WTC11 (cell line): ENCODE measurements around the gene ZFHX3. TPM values are rescaled to one million over a fixed set of nuclear protein-coding genes. Genes with fewer than 3 reads are reported as not detected.

Source experiments
- ATAC-seq: fragments of 200-7000 bp; cut with Tn5 transposase; 2 replicates; pipeline ENCODE4 v1.10.0; 2021; ENCODE audit warnings: mild to moderate bottlenecking, moderate library complexity
- CTCF ChIA-PET: fragments of 300-600 bp; sonication (Branson Sonifier 250); formaldehyde crosslinking; loops from one replicate; lab custom pipeline; 2021; ENCODE audit warnings: antibody characterized with exemption; lab: Charles Lee
- POLR2A ChIA-PET: fragments of 350-600 bp; sonication (Branson Sonifier 250); formaldehyde crosslinking; loops from one replicate; lab custom pipeline; 2021; ENCODE audit warnings: antibody characterized with exemption; lab: Charles Lee
- DNase-seq: peaks from one replicate; pipeline ENCODE4 v3.0.0; 2021; ENCODE audit warnings: low spot score
- H3K27ac Mint-ChIP-seq: 2 replicates; pipeline ENCODE4 v1.8.0; 2021; ENCODE audit warnings: mixed read lengths
- H3K27me3 Mint-ChIP-seq: 2 replicates; pipeline ENCODE4 v1.8.0; 2021; ENCODE audit warnings: low read depth, mild to moderate bottlenecking, moderate library complexity, mixed read lengths
- H3K36me3 Mint-ChIP-seq: 2 replicates; pipeline ENCODE4 v1.8.0; 2021; ENCODE audit warnings: mixed read lengths
- H3K4me1 Mint-ChIP-seq: 2 replicates; pipeline ENCODE4 v1.8.0; 2022; ENCODE audit warnings: mixed read lengths
- H3K4me3 Mint-ChIP-seq: 2 replicates; pipeline ENCODE4 v1.8.0; 2021; ENCODE audit warnings: mild to moderate bottlenecking, moderate library complexity, mixed read lengths
- H3K9me3 Mint-ChIP-seq: 2 replicates; pipeline ENCODE4 v1.8.0; 2021; ENCODE audit warnings: mixed read lengths
- AR ChIP-seq: fragments of 250-450 bp; sonication (Bioruptor Pico); IDR thresholded peaks from 2 replicates; pipeline ENCODE4 v1.9.0; 2021; ENCODE audit warnings: mild to moderate bottlenecking
- GABPB1 ChIP-seq: sonication (generic); formaldehyde crosslinking; IDR thresholded peaks from 2 replicates; pipeline ENCODE4 v1.8.1; 2023; ENCODE audit warnings: mild to moderate bottlenecking, missing genetic modification reagents
- GRHL2 ChIP-seq: fragments of 250-450 bp; sonication (Bioruptor Pico); IDR thresholded peaks from 2 replicates; pipeline ENCODE4 v1.8.0; 2022; ENCODE audit warnings: mild to moderate bottlenecking, moderate library complexity; ENCODE audit not compliant: insufficient replicate concordance, severe bottlenecking
- MAX ChIP-seq: sonication (generic); formaldehyde crosslinking; IDR thresholded peaks from 2 replicates; pipeline ENCODE4 v1.8.0; 2022; ENCODE audit warnings: mild to moderate bottlenecking, missing genetic modification reagents
- OVOL2 ChIP-seq: fragments of 250-450 bp; sonication (Bioruptor Pico); IDR thresholded peaks from 2 replicates; pipeline ENCODE4 v1.9.0; 2021; ENCODE audit warnings: mild to moderate bottlenecking, borderline replicate concordance
- PREB ChIP-seq: sonication (generic); formaldehyde crosslinking; IDR thresholded peaks from 2 replicates; pipeline ENCODE4 v1.8.1; 2022; ENCODE audit warnings: mild to moderate bottlenecking, missing genetic modification reagents, moderate library complexity, borderline replicate concordance
- PRRX2 ChIP-seq: fragments of 250-450 bp; sonication (Bioruptor Pico); IDR thresholded peaks from 2 replicates; pipeline ENCODE4 v1.8.0; 2021; ENCODE audit warnings: mild to moderate bottlenecking
- ZNF263 ChIP-seq: sonication (generic); formaldehyde crosslinking; IDR thresholded peaks from 2 replicates; pipeline ENCODE4 v1.8.1; 2022; ENCODE audit warnings: low read depth, mild to moderate bottlenecking, moderate library complexity, missing genetic modification reagents
- ZNF281 ChIP-seq: sonication (generic); formaldehyde crosslinking; IDR thresholded peaks from 2 replicates; pipeline ENCODE4 v1.8.0; 2023; ENCODE audit warnings: mild to moderate bottlenecking, missing genetic modification reagents
- ZNF416 ChIP-seq: fragments of 250-450 bp; sonication (Bioruptor Pico); IDR thresholded peaks from 2 replicates; pipeline ENCODE4 v1.9.0; 2021; ENCODE audit warnings: mild to moderate bottlenecking, inconsistent platforms
- ZNF671 ChIP-seq: fragments of 250-450 bp; sonication (Bioruptor Pico); IDR thresholded peaks from 2 replicates; pipeline ENCODE4 v1.8.0; 2021; ENCODE audit warnings: mild to moderate bottlenecking
- ZSCAN18 ChIP-seq: fragments of 250-450 bp; sonication (Bioruptor Pico); IDR thresholded peaks from 2 replicates; pipeline ENCODE4 v2.1.2; 2022; ENCODE audit warnings: mild to moderate bottlenecking, moderate library complexity
- total RNA-seq: library from RNA; stranded (reverse); gene quantifications from 3 replicates; pipeline ENCODE4 v1.2.3, GENCODE V29; 2021
- TF ChIP-seq, protein P1 (sequence below): sonication (generic); formaldehyde crosslinking; IDR thresholded peaks from 2 replicates; pipeline ENCODE4 v1.8.0; 2023; ENCODE audit warnings: missing genetic modification reagents
- TF ChIP-seq, protein P2 (sequence below): sonication (generic); formaldehyde crosslinking; IDR thresholded peaks from 2 replicates; pipeline ENCODE4 v1.8.0; 2022; ENCODE audit warnings: mild to moderate bottlenecking, missing genetic modification reagents
- TF ChIP-seq, protein P3 (sequence below): sonication (generic); formaldehyde crosslinking; IDR thresholded peaks from 2 replicates; pipeline ENCODE4 v1.8.1; 2023; ENCODE audit warnings: mild to moderate bottlenecking, missing genetic modification reagents, moderate library complexity

Gene ZFHX3
- total RNA-seq, 1 experiment from 2014 or later: 5.7 TPM

- no peaks in the 10 kb centered on the region for H3K9me3 Mint-ChIP-seq
- no peak for ATAC-seq
- no peak for TF ChIP-seq GRHL2
- no peak for TF ChIP-seq AR (CRISPR knock-in tag)
- no peak for TF ChIP-seq PRRX2 (CRISPR knock-in tag)
- no peak for TF ChIP-seq MAX (CRISPR knock-in tag)
- no peak for TF ChIP-seq PREB (CRISPR knock-in tag)
- TF ChIP-seq, protein P1, sequence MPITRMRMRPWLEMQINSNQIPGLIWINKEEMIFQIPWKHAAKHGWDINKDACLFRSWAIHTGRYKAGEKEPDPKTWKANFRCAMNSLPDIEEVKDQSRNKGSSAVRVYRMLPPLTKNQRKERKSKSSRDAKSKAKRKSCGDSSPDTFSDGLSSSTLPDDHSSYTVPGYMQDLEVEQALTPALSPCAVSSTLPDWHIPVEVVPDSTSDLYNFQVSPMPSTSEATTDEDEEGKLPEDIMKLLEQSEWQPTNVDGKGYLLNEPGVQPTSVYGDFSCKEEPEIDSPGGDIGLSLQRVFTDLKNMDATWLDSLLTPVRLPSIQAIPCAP: no peak
- TF ChIP-seq ZNF281 (CRISPR knock-in tag): no peak
- TF ChIP-seq GABPB1 (CRISPR knock-in tag): no peak
- TF ChIP-seq ZNF416 (CRISPR knock-in tag): no peak
- TF ChIP-seq, protein P2, sequence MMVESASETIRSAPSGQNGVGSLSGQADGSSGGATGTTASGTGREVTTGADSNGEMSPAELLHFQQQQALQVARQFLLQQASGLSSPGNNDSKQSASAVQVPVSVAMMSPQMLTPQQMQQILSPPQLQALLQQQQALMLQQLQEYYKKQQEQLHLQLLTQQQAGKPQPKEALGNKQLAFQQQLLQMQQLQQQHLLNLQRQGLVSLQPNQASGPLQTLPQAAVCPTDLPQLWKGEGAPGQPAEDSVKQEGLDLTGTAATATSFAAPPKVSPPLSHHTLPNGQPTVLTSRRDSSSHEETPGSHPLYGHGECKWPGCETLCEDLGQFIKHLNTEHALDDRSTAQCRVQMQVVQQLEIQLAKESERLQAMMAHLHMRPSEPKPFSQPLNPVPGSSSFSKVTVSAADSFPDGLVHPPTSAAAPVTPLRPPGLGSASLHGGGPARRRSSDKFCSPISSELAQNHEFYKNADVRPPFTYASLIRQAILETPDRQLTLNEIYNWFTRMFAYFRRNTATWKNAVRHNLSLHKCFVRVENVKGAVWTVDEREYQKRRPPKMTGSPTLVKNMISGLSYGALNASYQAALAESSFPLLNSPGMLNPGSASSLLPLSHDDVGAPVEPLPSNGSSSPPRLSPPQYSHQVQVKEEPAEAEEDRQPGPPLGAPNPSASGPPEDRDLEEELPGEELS (CRISPR knock-in tag): no peak
- no peak for TF ChIP-seq ZSCAN18 (CRISPR knock-in tag)
- no peak for TF ChIP-seq ZNF671
- DNase-seq: no peak
- CTCF ChIA-PET: interaction anchor here (1.1 to 1.7 kb wide), 3 partner anchors 12 to 217 kb away, joined by 3 to 6 read pairs (median 4); no protein-coding TSS in a partner anchor
- H3K4me3 Mint-ChIP-seq: no peak overlapping the region; the same call in 1 of the 2 replicates
- no peak overlapping the region for H3K27ac Mint-ChIP-seq
- H3K4me1 Mint-ChIP-seq: peaks cover 36% of the 10 kb centered on the region
- peaks cover 31% of the 10 kb centered on the region for H3K27me3 Mint-ChIP-seq
- POLR2A ChIA-PET: no interaction called here
- H3K36me3 Mint-ChIP-seq: no peaks in the 10 kb centered on the region
These were observed 1.6 kb upstream of the ZFHX3 start for GRCh38 chr16:73049511-73049910.

DNA sequence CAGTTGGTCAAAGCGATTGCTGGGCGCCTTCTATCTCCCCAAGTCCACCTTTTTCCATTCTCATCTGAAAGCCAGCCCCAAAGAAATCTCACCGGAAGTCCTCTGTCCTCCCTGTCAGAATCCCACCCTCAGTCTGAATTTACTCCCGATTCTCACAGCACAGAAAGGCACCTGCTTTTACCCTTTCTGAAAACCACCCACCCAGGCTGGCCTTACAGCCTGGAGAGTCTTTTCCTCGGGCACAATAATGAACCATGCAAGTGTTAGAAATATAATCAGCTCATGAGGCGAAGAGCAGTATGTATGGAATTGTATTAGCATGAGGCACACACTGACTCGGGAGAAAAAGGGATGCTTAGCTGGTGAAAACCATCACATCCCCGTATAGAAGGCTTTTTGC, 1.2 kb upstream of the ZFHX3 start:
- TF ChIP-seq, protein P3, sequence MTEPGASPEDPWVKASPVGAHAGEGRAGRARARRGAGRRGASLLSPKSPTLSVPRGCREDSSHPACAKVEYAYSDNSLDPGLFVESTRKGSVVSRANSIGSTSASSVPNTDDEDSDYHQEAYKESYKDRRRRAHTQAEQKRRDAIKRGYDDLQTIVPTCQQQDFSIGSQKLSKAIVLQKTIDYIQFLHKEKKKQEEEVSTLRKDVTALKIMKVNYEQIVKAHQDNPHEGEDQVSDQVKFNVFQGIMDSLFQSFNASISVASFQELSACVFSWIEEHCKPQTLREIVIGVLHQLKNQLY (CRISPR knock-in tag): no peak
- TF ChIP-seq ZNF263: peak; percentile 24; the same call in 1 of the 2 replicates
- no peak for TF ChIP-seq OVOL2 (CRISPR knock-in tag)
- peaks cover 35% of the 10 kb centered on the region for H3K27me3 Mint-ChIP-seq
- H3K27ac Mint-ChIP-seq: peak overlapping the region; percentile 37; the same call in 1 of the 2 replicates
- peak overlapping the region; percentile 62 for H3K4me3 Mint-ChIP-seq
- DNase-seq (no peak), ATAC-seq (no peak)
- peaks cover 40% of the 10 kb centered on the region for H3K4me1 Mint-ChIP-seq
- H3K36me3 Mint-ChIP-seq: no peaks in the 10 kb centered on the region
- POLR2A ChIA-PET: no interaction called here
- H3K9me3 Mint-ChIP-seq: no peaks in the 10 kb centered on the region
- CTCF ChIA-PET: interaction anchor here (1.1 to 1.7 kb wide), 3 partner anchors 12 to 217 kb away, joined by 3 to 6 read pairs (median 4); no protein-coding TSS in a partner anchor
